ENCODE data around the gene HK3. TPM values are rescaled to one million over a fixed set of nuclear protein-coding genes. Genes with fewer than 3 reads are reported as not detected.

The HK3 gene
- polyA plus RNA-seq, 1 donor (not counting 4 experiments of a cell fraction or from before 2014, with no cell fraction given): not detected

- Histone ChIP-seq H4K20me1 (ENCODE audit: control insufficient read depth, extremely low read depth, insufficient read depth, low read length) (no peaks in the 10 kb centered on the region), H2AFZ (ENCODE audit: control insufficient read depth, low read length) (no peak overlapping the region), H3K4me3 (ENCODE audit: control insufficient read depth in 2 of 3, extremely low read depth in 1 of 3, insufficient read depth in 2 of 3, low read depth in 1 of 3, low read length in 3 of 3) (no peak overlapping the region), H3K4me1 (ENCODE audit: control insufficient read depth, extremely low read depth, insufficient read depth, low read length) (no peaks in the 10 kb centered on the region), H3K9ac (ENCODE audit: control insufficient read depth, extremely low read depth, insufficient read depth, low read length) (no peak overlapping the region), H3K79me2 (ENCODE audit: control insufficient read depth, insufficient read depth, low read length) (no peaks in the 10 kb centered on the region), H3K4me2 (ENCODE audit: control insufficient read depth, extremely low read depth, insufficient read depth, low read depth, low read length) (no peak overlapping the region), H3K9me3 (ENCODE audit: control insufficient read depth, low read depth, low read length) (no peaks in the 10 kb centered on the region), H3K27ac (ENCODE audit: control insufficient read depth, insufficient read depth, low read length) (no peak overlapping the region), H3K36me3 (ENCODE audit: control insufficient read depth in 2 of 2, extremely low read depth in 1 of 2, insufficient read depth in 2 of 2, low read length in 2 of 2) (no peaks in the 10 kb centered on the region), H3K27me3 (ENCODE audit: control insufficient read depth, extremely low read depth, insufficient read depth, low read length) (peaks cover 13% of the 10 kb centered on the region), H3K9me1 (ENCODE audit: control insufficient read depth, extremely low read depth, insufficient read depth, low read length) (no peaks in the 10 kb centered on the region)
- dilution Hi-C loops (cut with MboI; ENCODE audit: extremely low pct_ligation_motif_present, low sequenced_read_pairs): no loop called here
- FAIRE-seq: no peak
- TF ChIP-seq EZH2 (IDR thresholded peaks at IDR 0.05; ENCODE audit: low read length) (no peak), CTCF (optimal IDR thresholded peaks at IDR 0.05 in 1 of 3, IDR thresholded peaks at IDR 0.05 in 1 of 3, conservative IDR thresholded peaks at IDR 0.05 in 1 of 3; ENCODE audit: extremely low read depth in 1 of 3, insufficient read depth in 2 of 3, low read length in 3 of 3) (no peak)
- DNase-seq (ENCODE audit: low read depth, low spot score): no peak
These were observed 17.2 kb downstream of the HK3 start for GRCh38 chr5:176881816-176882566.

GRCh38 chr5:176881021-176881749 is 18.0 kb downstream of the HK3 start:
- no peaks in the 10 kb centered on the region for H3K9me1 ChIP-seq (ENCODE audit: control insufficient read depth, extremely low read depth, insufficient read depth, low read length)
- peaks cover 21% of the 10 kb centered on the region for H3K27me3 ChIP-seq (ENCODE audit: control insufficient read depth, extremely low read depth, insufficient read depth, low read length)
- no peaks in the 10 kb centered on the region for H3K79me2 ChIP-seq (ENCODE audit: control insufficient read depth, insufficient read depth, low read length)
- dilution Hi-C loops (cut with MboI; ENCODE audit: extremely low pct_ligation_motif_present, low sequenced_read_pairs): no loop called here
- no peak overlapping the region for H3K9ac ChIP-seq (ENCODE audit: control insufficient read depth, extremely low read depth, insufficient read depth, low read length)
- H4K20me1 ChIP-seq (ENCODE audit: control insufficient read depth, extremely low read depth, insufficient read depth, low read length): no peaks in the 10 kb centered on the region
- FAIRE-seq: no peak
- no peaks in the 10 kb centered on the region for H3K9me3 ChIP-seq (ENCODE audit: control insufficient read depth, low read depth, low read length)
- H3K4me2 ChIP-seq (ENCODE audit: control insufficient read depth, extremely low read depth, insufficient read depth, low read depth, low read length): no peak overlapping the region
- H2AFZ ChIP-seq (ENCODE audit: control insufficient read depth, low read length): no peak overlapping the region
- TF ChIP-seq CTCF (optimal IDR thresholded peaks at IDR 0.05 in 1 of 3, IDR thresholded peaks at IDR 0.05 in 1 of 3, conservative IDR thresholded peaks at IDR 0.05 in 1 of 3; ENCODE audit: extremely low read depth in 1 of 3, insufficient read depth in 2 of 3, low read length in 3 of 3): no peak
- no peak for TF ChIP-seq EZH2 (IDR thresholded peaks at IDR 0.05; ENCODE audit: low read length)
- no peaks in the 10 kb centered on the region for H3K4me1 ChIP-seq (ENCODE audit: control insufficient read depth, extremely low read depth, insufficient read depth, low read length)
- no peaks in the 10 kb centered on the region for H3K36me3 ChIP-seq (ENCODE audit: control insufficient read depth in 2 of 2, extremely low read depth in 1 of 2, insufficient read depth in 2 of 2, low read length in 2 of 2)
- H3K4me3 ChIP-seq (ENCODE audit: control insufficient read depth in 2 of 3, extremely low read depth in 1 of 3, insufficient read depth in 2 of 3, low read depth in 1 of 3, low read length in 3 of 3): no peak overlapping the region
- DNase-seq (ENCODE audit: low read depth, low spot score): no peak
- H3K27ac ChIP-seq (ENCODE audit: control insufficient read depth, insufficient read depth, low read length): no peak overlapping the region

Data from keratinocyte (primary cell).